Peyer's patch (tissue), 4 donors: ENCODE measurements around the gene CPS1. TPM values are rescaled to one million over a fixed set of nuclear protein-coding genes. Genes with fewer than 3 reads are reported as not detected.

Source experiments
- DNase-seq, 3 donors: peaks; one replicate each; pipeline ENCODE4 v3.0.0-alpha.2; 2017 to 2019
- H3K27ac ChIP-seq, 4 donors: fragments of 200-600 bp; sonication (generic); one replicate each; pipeline ENCODE4 v1.5.1; 2016 to 2019
- H3K27me3 ChIP-seq, 2 donors: fragments of 200-600 bp; sonication (generic); one replicate each; pipeline ENCODE4 v1.5.1; 2019
- H3K36me3 ChIP-seq, 3 donors: fragments of 200-600 bp; sonication (generic); one replicate each; pipeline ENCODE4 v1.5.1; 2016 to 2019
- H3K4me1 ChIP-seq, 4 donors: fragments of 200-600 bp; sonication (generic); one replicate each; pipeline ENCODE4 v1.5.1; 2016 to 2019
- H3K4me3 ChIP-seq, 4 donors: fragments of 200-600 bp; sonication (generic); 1 replicate in 3 of 4; 2 replicates in 1 of 4; pipeline ENCODE4 v1.5.1; 2016 to 2019; ENCODE audit warnings: mild to moderate bottlenecking in 1 of 4
- H3K9me3 ChIP-seq, 4 donors: fragments of 200-600 bp; sonication (generic); one replicate each; pipeline ENCODE4 v1.5.1; 2016 to 2019; ENCODE audit warnings: mild to moderate bottlenecking in 1 of 4
- CTCF ChIP-seq, 6 experiments: fragments of 450-650 bp in 4 of 6; fragments of 200-600 bp in 2 of 6; sonication (generic) in 1 of 6; IDR thresholded peaks; one replicate each; pipeline ENCODE4 v1.5.1; 2017 to 2019; ENCODE audit warnings: antibody characterized with exemption in 6 of 6, mild to moderate bottlenecking in 3 of 6, moderate library complexity in 1 of 6
- POLR2A ChIP-seq, 2 donors: fragments of 450-650 bp; IDR thresholded peaks; one replicate each; pipeline ENCODE4 v1.5.1; 2017; ENCODE audit warnings: antibody characterized with exemption in 2 of 2, mild to moderate bottlenecking in 2 of 2, moderate library complexity in 2 of 2
- total RNA-seq, 4 donors: library from RNA; depleted of rRNA; stranded (reverse); fragments of >200 nt; gene quantifications; one replicate each; pipeline ENCODE4 v1.1.0, GENCODE V29; 2016

The CPS1 gene
- total RNA-seq, 4 donors from 2014 or later: 68.5 to 330 (median 222) TPM

GRCh38 chr2:210657874-210658273 is 101.5 kb downstream of the CPS1 start:
- H3K27ac ChIP-seq: no peak overlapping the region
- peaks cover 0 to 29% (median 0%) of the 10 kb centered on the region in 3 donors for H3K36me3 ChIP-seq
- TF ChIP-seq CTCF (IDR thresholded peaks at IDR 0.05) (no peak), POLR2A (IDR thresholded peaks at IDR 0.05) (no peak)
- peaks cover 0 to 8% (median 0%) of the 10 kb centered on the region in 4 donors for H3K4me1 ChIP-seq
- H3K27me3 ChIP-seq: no peaks in the 10 kb centered on the region
- H3K9me3 ChIP-seq: no peaks in the 10 kb centered on the region
- no peak overlapping the region for H3K4me3 ChIP-seq
- no peak for DNase-seq

GRCh38 chr2:210660751-210661150 is 104.4 kb downstream of the CPS1 start:
- H3K27ac ChIP-seq: no peak overlapping the region
- no peak for TF ChIP-seq CTCF (IDR thresholded peaks at IDR 0.05)
- no peak for TF ChIP-seq POLR2A (IDR thresholded peaks at IDR 0.05)
- H3K27me3 ChIP-seq: no peaks in the 10 kb centered on the region
- H3K36me3 ChIP-seq: peaks cover 0 to 39% (median 0%) of the 10 kb centered on the region in 3 donors
- H3K4me1 ChIP-seq: no peaks in the 10 kb centered on the region
- no peak overlapping the region for H3K4me3 ChIP-seq
- no peaks in the 10 kb centered on the region for H3K9me3 ChIP-seq
- DNase-seq: no peak

GRCh38 chr2:210662560-210662959 is 106.2 kb downstream of the CPS1 start:
- Histone ChIP-seq H3K9me3 (no peaks in the 10 kb centered on the region), H3K4me3 (no peak overlapping the region), H3K4me1 (no peaks in the 10 kb centered on the region), H3K27ac (no peak overlapping the region), H3K36me3 (peaks cover 0 to 37% (median 0%) of the 10 kb centered on the region in 3 donors), H3K27me3 (no peaks in the 10 kb centered on the region)
- DNase-seq: no peak
- TF ChIP-seq POLR2A (IDR thresholded peaks at IDR 0.05): no peak
- TF ChIP-seq CTCF (IDR thresholded peaks at IDR 0.05): no peak

GRCh38 chr2:210663631-210664089 is 107.3 kb downstream of the CPS1 start:
- Histone ChIP-seq H3K4me1 (no peaks in the 10 kb centered on the region), H3K4me3 (no peak overlapping the region), H3K27ac (no peak overlapping the region), H3K9me3 (no peaks in the 10 kb centered on the region), H3K27me3 (no peaks in the 10 kb centered on the region), H3K36me3 (peaks cover 0 to 29% (median 0%) of the 10 kb centered on the region in 3 donors)
- no peak for DNase-seq
- TF ChIP-seq CTCF (IDR thresholded peaks at IDR 0.05): no peak
- no peak for TF ChIP-seq POLR2A (IDR thresholded peaks at IDR 0.05)

GRCh38 chr2:210667711-210668110 is 111.3 kb downstream of the CPS1 start:
- no peak for DNase-seq
- TF ChIP-seq POLR2A (IDR thresholded peaks at IDR 0.05) (no peak), CTCF (IDR thresholded peaks at IDR 0.05) (no peak)
- no peaks in the 10 kb centered on the region for H3K4me1 ChIP-seq

GRCh38 chr2:210671065-210671464 is 114.7 kb downstream of the CPS1 start:
- Histone ChIP-seq H3K4me3 (no peak overlapping the region), H3K4me1 (no peaks in the 10 kb centered on the region), H3K27ac (no peak overlapping the region), H3K36me3 (peaks cover 0 to 24% (median 0%) of the 10 kb centered on the region in 3 donors), H3K9me3 (no peaks in the 10 kb centered on the region), H3K27me3 (no peaks in the 10 kb centered on the region)
- no peak for TF ChIP-seq POLR2A (IDR thresholded peaks at IDR 0.05)
- no peak for TF ChIP-seq CTCF (IDR thresholded peaks at IDR 0.05)
- DNase-seq: no peak

More at GRCh38 chr2:210667711-210668110, 111.3 kb downstream of the CPS1 start:
- no peaks in the 10 kb centered on the region for H3K27me3 ChIP-seq
- H3K36me3 ChIP-seq: peaks cover 0 to 22% (median 0%) of the 10 kb centered on the region in 3 donors
- H3K4me3 ChIP-seq: no peak overlapping the region
- H3K9me3 ChIP-seq: no peaks in the 10 kb centered on the region
- no peak overlapping the region for H3K27ac ChIP-seq
